ENCODE measurements around the gene CDC45.
"Not testable (repeated sequence)": the region's sequence is repeated elsewhere in the genome, so short reads cannot be mapped to it uniquely, and the experiment has no call there.

Gene CDC45

GRCh38 chr22:19479355-19480172, at the start of gene CDC45:
CDC45 (plus strand) TSS chr22:19479920; CDS start chr22:19479969, 49 bp downstream.
- peak; percentile 84 to 86 for DNase-seq (ENCODE audit: extremely low read depth in 1 of 2, low read depth in 1 of 2)

DNA sequence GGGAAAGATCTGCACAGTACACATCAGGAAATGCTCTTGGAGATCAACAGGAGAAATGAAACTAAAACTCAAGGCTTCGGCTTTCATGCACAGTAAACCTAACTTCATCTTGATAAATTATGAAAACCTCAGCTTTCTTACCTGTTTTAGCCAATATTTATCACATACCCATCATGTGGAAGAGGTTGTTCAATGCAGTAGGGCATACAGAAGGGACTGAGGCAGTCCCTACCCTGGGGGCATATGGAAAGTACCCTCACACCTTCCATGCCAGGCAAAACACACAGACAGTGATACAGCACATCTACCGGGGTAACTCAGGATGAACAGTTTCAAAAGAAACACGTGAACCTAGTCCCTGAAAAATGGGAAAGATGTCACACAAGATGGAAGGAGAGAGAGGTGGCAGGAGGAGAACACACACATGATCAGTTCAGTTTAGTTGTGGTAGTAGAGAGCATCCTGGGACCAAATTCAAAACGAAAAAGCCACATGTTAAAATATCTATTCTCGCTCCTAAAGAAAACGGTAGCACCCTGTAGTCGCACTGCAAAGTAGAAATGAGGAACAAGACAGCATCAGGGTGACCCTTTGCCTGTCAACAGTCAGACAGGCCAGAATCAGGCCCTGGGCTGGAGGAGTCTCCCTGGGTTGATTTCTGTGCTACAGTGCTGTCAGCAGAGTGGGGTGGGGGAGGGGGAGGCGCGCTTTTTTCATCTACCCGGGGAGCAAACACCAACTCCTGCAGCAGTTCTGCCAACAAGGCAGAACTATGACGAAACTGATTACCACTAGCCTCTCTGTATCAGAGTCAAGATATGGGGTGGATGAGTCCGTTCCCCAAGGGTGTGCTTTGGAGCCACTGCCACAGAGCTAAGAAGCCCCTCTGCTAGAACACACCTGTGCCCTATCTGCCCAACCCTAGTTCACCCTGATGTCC, 49.5 kb upstream of the CDC45 start:
- DNase-seq (ENCODE audit: extremely low read depth in 1 of 2, low read depth in 1 of 2), result no peak

- DNase-seq (ENCODE audit: extremely low read depth in 1 of 2, low read depth in 1 of 2), result no peak
Measured at GRCh38 chr22:19430890-19431541, 48.7 kb upstream of the CDC45 start.

DNA sequence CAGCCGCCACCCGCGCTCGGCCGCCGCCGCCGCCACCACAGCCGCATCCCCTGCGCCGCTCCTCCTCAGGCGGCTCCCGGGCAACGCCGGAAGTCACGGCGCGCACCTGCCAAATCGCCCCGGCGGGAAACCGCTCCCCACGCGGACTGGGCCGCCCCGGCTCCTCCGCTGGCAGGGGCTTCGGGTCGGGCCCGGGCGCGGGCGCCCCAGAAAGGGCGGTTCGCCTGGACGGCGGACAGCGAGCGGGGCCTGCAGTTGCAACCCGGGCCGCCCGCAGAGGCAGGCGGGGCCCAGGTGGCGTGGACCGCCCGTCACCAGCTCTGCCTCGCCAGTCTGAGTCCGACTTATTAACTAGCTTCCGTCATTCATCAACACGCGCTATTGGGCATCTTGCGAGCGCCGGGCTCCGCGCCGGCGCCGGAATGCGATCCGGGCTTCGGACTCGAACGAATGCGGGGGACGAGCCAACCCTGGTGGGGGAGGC, 48.0 kb upstream of the CDC45 start, which contains the start of gene HIRA:
HIRA (minus strand) TSS at position 85 of the 484 bp plus-strand sequence. CDS start 257 bp downstream, outside the sequence.
- DNase-seq (ENCODE audit: extremely low read depth in 1 of 2, low read depth in 1 of 2), result peak; percentile 56 to 80

DNA sequence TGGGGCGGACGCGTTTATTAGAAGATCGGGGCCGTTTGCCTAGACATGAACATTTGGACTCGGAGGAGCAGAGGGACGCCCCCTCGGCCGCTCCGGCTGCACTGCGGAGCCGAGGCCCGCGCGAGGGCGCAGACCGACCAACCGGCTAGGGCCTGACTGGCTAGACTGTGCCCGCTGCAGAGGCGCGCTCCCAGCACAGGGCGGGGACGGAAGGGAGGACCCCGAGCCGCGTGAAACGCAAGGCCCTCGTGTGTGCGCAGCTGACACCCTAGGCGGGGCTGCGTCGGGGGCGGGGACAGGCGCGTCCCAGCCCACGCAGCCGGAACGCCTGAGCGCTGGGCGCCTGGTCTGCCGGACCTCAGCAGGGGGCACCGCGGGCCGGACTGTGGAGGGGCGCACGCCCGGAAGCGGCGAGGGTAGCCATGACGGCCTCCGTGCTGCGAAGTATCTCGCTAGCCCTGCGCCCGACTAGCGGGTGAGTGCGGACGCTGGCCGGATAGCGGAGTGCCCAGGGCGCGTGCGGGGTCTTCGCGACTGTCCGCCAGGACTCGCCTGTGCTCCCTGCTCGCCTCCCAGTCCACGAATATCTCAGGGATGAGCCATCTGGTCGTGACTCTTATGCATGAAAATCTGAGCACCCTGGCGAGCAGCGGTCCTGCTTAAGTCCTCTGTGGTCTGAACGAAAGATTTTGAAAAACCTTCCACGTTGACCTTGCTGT, 47.4 kb upstream of the CDC45 start, which contains the start of gene MRPL40:
MRPL40 (plus strand) TSS at position 413 of the 719 bp plus-strand sequence; CDS start at position 423, 10 bp downstream.
- peak; percentile 61 to 76 for DNase-seq (ENCODE audit: extremely low read depth in 1 of 2, low read depth in 1 of 2)

- DNase-seq (ENCODE audit: extremely low read depth in 1 of 2, low read depth in 1 of 2), result no peak
Measured at GRCh38 chr22:19434401-19434800, 45.3 kb upstream of the CDC45 start.

DNA sequence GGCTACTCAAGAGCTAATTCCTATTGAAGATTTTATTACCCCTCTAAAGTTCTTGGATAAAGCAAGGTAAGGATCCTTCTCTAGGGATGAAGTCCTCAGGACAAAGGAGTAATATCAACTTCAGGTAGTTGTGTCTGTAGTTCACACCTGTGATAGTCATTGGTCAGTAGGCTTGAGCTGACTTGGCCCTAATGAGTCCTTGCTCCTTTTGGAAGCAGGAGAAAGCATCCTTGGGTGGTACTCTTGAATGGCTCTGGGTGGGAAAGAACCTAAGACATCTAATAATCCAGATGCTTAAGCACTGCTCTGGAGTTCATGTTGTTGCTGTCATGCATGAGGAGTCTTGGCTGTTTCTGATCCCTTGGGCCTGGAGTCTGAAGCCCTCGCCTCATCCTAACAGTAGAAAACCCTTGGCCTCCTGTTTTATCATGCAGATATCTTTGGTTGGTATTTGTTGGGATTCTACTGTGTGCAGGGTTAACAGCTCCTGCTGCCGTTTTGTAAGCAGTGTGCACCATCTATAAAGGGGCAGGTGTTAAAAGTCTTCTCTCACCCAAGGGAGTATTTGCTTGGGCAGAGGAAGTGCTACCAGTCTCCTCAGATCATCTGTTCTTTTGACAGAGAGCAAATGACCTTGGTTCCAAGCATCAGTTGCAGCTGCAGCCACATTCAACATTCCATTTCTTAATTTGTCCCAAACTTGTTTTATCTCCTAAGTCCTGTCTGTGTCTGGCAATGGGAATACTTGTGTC, 44.7 kb upstream of the CDC45 start:
- no peak for DNase-seq (ENCODE audit: extremely low read depth in 1 of 2, low read depth in 1 of 2)

DNA sequence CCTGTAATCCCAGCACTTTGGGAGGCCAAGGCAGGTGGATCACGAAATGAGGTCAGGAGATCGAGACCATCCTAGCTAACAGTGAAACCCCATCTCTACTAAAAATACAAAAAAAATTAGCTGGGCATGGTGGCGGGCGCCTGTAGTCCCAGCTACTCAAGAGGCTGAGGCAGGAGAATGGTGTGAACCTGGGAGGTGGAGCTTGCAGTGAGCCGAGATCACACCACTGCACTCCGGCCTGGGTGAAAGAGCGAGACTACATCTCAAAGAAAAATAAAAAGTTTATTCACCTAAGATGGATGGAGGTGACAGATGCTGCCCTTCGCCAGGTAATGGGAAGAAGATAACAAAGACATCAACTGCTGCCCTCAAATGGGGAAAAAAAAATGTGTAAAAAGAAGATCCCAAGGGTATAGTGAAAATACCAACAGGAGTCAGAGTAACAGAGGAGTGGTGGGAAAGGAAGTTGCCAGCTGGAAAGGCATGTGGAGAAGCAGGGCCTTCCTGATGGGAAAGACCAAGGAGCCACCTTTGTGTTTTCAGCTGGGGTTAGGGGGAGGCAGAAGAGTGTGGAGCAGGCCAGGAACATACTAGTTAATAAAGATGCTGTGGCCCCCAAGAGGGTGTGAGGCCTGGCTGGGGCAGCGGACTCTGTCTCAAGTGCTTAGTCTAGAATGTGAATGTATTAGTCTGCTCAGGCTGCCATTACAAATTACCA, 43.1 kb upstream of the CDC45 start:
- DNase-seq (ENCODE audit: extremely low read depth in 1 of 2, low read depth in 1 of 2), result not testable (repeated sequence)

DNA sequence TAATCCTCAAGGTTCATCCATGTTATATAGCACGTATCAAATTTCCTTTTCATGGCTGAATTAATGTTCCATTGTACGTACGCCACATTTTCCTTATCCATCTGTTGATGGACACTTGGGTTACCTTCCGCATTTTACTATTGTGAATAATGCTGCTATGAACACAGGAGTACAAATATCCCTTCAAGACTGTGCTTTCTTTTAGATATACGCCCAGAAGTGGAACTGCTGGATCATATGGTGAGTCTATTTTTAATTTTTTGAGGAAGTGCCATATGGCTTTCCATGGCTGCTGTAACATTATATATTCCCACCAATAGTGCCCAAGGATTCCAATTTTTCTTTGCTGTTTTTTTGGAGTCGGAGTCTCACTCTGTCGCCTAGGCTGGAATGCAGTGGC, 41.4 kb upstream of the CDC45 start:
- DNase-seq (ENCODE audit: extremely low read depth in 1 of 2, low read depth in 1 of 2), result no peak

DNA sequence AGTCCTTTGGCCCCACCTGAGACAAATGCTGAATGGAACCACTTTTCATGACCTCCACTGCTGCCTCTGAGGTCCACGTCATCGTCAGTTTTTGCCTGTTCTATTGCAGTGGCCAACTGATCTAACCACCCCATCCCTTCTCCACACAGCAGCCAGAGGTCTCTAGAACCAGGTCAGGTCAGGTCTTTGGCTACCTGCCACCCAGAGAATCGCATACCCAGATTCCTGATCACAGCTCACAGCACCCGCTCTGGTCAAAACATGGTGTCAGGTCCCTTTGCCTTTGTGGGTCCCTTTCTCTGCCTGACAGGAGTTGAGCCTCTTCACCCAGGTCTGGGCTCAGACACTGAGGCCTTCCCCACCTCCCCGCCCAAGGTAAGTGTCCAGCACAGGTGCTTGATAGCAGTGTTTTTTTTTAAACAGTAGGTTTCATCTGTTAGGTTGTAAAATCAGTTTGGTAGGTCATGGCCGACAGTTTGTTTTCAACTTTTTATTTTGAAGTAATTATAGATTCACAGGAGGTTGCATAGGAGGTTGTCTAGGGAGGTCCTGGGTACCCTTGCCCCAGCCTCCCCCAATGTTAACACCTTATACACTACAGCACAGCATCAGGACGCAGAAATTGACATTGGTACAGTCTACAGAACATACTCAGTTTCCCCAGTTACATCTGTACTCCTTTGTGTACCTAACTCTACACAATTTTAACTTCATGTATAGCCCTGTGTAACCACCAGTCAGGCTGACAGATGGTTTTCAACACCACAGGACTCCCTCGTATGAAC, 39.1 kb upstream of the CDC45 start:
- no peak for DNase-seq (ENCODE audit: extremely low read depth in 1 of 2, low read depth in 1 of 2)

- no peak for DNase-seq (ENCODE audit: extremely low read depth in 1 of 2, low read depth in 1 of 2)
Measured at GRCh38 chr22:19442166-19442565, 37.6 kb upstream of the CDC45 start.

DNA sequence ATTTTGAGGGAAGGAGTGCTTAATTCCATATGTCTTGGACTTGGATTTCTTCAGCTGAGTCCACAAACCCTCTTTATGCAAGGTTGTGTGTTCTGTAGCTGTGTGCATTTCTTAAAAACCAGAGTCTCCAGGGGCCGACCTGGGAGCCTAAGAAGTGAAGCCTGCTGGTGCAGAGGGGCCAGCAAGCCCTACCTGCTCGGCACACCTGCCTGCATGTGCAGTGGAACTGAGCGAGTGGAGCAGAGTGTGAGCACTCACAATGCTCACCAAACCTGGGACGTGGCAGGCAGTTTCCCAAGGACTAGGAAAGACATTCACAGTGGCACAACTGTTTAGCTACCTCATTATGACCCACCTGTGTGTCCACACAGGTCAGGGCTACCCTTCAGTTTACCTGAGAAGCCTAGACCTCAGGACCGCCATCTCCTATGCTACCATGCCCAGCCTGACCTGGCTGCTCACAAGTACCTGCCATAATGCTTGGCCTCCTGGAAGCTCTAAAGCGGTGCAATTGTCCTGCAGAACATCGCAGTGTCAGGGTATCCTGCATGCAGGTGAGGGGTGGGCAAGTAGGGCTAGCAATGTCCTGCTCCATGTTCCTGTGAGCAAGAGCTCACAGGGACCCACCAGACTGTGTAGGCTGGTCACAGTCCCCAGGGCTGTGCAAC, 36.0 kb upstream of the CDC45 start:
- no peak for DNase-seq (ENCODE audit: extremely low read depth in 1 of 2, low read depth in 1 of 2)

DNA sequence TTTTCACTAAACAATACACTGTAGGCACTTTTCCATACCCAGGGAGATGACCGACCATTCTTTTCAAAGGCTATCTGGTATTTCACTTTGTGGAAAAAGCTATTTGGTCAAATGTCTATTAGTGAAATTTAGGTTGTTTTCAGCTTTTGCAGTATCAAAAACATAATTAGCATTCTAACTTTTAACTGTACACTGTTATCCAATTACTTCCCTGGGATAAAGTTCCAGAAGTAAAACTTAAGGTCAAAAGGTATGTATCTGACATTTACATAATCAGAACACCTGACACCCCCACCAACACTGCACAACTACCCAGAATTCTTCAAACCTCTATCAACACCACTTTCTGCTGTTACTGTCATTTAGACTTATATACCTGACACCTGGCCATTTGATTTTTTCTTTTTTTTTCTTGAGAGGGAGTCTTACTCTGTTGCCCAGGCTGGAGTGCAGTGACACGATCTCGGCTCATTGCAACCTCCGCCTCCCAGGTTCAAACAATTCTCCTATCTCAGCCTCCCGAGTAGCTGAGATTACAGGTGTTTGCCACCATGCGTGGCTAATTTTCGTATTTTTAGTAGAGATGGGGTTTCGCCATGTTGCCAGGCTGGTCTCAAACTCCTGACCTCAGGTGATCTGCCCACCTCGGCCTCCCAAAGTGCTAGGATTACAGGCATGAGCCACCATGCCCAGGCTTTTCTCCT, 34.3 kb upstream of the CDC45 start:
- DNase-seq (ENCODE audit: extremely low read depth in 1 of 2, low read depth in 1 of 2), result not testable (repeated sequence)

GRCh38 chr22:19446603-19447329, 33.0 kb upstream of the CDC45 start:
- no peak for DNase-seq (ENCODE audit: extremely low read depth in 1 of 2, low read depth in 1 of 2)

- DNase-seq (ENCODE audit: extremely low read depth in 1 of 2, low read depth in 1 of 2), result peak; percentile 61 to 72
Measured at GRCh38 chr22:19447330-19448075, 32.2 kb upstream of the CDC45 start, which contains the start of gene C22orf39. C22orf39 (minus strand) TSS chr22:19447711; CDS start chr22:19447688, 23 bp downstream.

Data from activated CD8-positive, alpha-beta memory T cell treated with anti-CD3 and anti-CD28 coated beads for 1 hour (primary cell).